OCI-LY1 (cell line): Measurements from ENCODE around the gene LYPD1.

Experiments used
- H2AFZ ChIP-seq: fragments of 200-600 bp; sonication (generic), shearing (Covaris generic); 2 replicates; pipeline ENCODE4 v1.6.0; 2014; ENCODE audit warnings: antibody characterized with exemption, mild to moderate bottlenecking, low read length
- H3F3A ChIP-seq: fragments of 200-600 bp; sonication (generic), shearing (Covaris generic); 2 replicates; pipeline ENCODE4 v1.6.0; 2014; ENCODE audit warnings: mild to moderate bottlenecking, antibody characterized with exemption, low read length, moderate library complexity; ENCODE audit not compliant: insufficient read depth
- H3K27ac ChIP-seq: fragments of 200-600 bp; sonication (generic); 2 replicates; pipeline ENCODE4 v1.5.1; 2014; ENCODE audit warnings: low read length, mixed run types, mild to moderate bottlenecking, low read depth; ENCODE audit not compliant: poor library complexity, severe bottlenecking
- H3K27me3 ChIP-seq: fragments of 200-600 bp; sonication (generic); 2 replicates; pipeline ENCODE4 v1.6.0; 2014; ENCODE audit warnings: antibody characterized with exemption, mild to moderate bottlenecking, low read length, moderate library complexity; ENCODE audit not compliant: insufficient read depth
- H3K36me3 ChIP-seq: fragments of 200-600 bp; sonication (generic); 2 replicates; pipeline ENCODE4 v1.6.1; 2014; ENCODE audit warnings: mild to moderate bottlenecking, antibody characterized with exemption, low read length, moderate library complexity, mixed read lengths; ENCODE audit not compliant: insufficient read depth
- H3K4me1 ChIP-seq: fragments of 200-600 bp; sonication (generic); 2 replicates; pipeline ENCODE4 v1.5.1; 2014; ENCODE audit warnings: mild to moderate bottlenecking, low read length, moderate library complexity; ENCODE audit not compliant: insufficient read depth, severe bottlenecking
- H3K4me2 ChIP-seq: fragments of 200-600 bp; sonication (generic), shearing (Covaris generic); 2 replicates; pipeline ENCODE4 v1.6.1; 2014; ENCODE audit warnings: low read length
- H3K4me3 ChIP-seq: fragments of 200-600 bp; sonication (generic); 2 replicates; pipeline ENCODE4 v1.5.1; 2014; ENCODE audit warnings: low read length, low read depth, mild to moderate bottlenecking, mixed read lengths; ENCODE audit not compliant: poor library complexity, severe bottlenecking
- H3K79me2 ChIP-seq: fragments of 200-600 bp; shearing (Covaris generic); 2 replicates; pipeline ENCODE4 v1.6.1; 2016; ENCODE audit warnings: mixed run types, low read length, mixed read lengths; ENCODE audit not compliant: insufficient read depth
- H3K9ac ChIP-seq: fragments of 200-600 bp; sonication (generic), shearing (Covaris generic); 2 replicates; pipeline ENCODE4 v1.6.1; 2014; ENCODE audit warnings: mild to moderate bottlenecking, low read length, mixed read lengths
- H3K9me2 ChIP-seq: fragments of 200-600 bp; sonication (generic), shearing (Covaris generic); 2 replicates; pipeline ENCODE4 v1.6.1; 2014; ENCODE audit warnings: low read depth, mild to moderate bottlenecking, low read length, mixed read lengths
- H3K9me3 ChIP-seq: fragments of 200-600 bp; shearing (Covaris generic); 2 replicates; pipeline ENCODE4 v1.6.1; 2014; ENCODE audit warnings: low read length, mixed read lengths
- H4K20me1 ChIP-seq: fragments of 200-600 bp; sonication (generic), shearing (Covaris generic); 2 replicates; pipeline ENCODE4 v1.6.0; 2016; ENCODE audit warnings: mild to moderate bottlenecking, low read length; ENCODE audit not compliant: insufficient read depth
- EZH2 ChIP-seq: fragments of 200-600 bp; sonication (generic), shearing (Covaris generic); IDR thresholded peaks from 2 replicates; pipeline ENCODE4 v1.8.0; 2017; ENCODE audit warnings: borderline replicate concordance, mixed run types, mild to moderate bottlenecking, antibody characterized with exemption, low read length, moderate library complexity, mixed read lengths
- TF ChIP-seq, protein P1 (sequence below): fragments of 200-600 bp; sonication (generic), shearing (Covaris generic); IDR thresholded peaks from 2 replicates; pipeline ENCODE4 v1.5.1; 2017; ENCODE audit warnings: mild to moderate bottlenecking, antibody characterized with exemption, low read length, moderate library complexity, mixed read lengths

The LYPD1 gene

DNA sequence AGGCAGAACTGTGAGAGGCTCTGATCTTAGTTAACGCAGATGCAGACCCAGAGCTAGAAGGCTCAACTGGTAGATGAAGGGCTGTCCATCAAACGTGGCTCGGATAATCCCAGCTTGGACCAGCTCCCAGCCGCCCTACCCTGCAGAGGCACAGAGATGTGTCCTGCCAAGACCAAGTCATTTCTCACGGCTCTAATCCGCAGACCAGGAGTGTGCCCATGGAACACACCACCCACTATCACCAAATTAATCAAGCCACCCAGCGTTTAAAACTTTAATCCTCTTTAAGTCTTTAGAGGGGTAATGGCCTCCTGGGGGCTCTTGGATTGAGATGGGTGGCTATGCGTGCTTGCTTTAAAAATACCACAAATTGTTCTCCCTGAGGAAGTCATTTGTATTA, 17.5 kb downstream of the LYPD1 start:
- Histone ChIP-seq H3K4me2 (no peak overlapping the region), H2AFZ (no peak overlapping the region), H3K27me3 (no peaks in the 10 kb centered on the region), H3K36me3 (no peaks in the 10 kb centered on the region), H3K27ac (no peak overlapping the region), H3K9ac (no peak overlapping the region), H3K4me1 (peaks cover 24% of the 10 kb centered on the region), H3K9me2 (no peaks in the 10 kb centered on the region), H3K9me3 (no peaks in the 10 kb centered on the region), H3K79me2 (no peaks in the 10 kb centered on the region), H3F3A (no peaks in the 10 kb centered on the region), H4K20me1 (no peaks in the 10 kb centered on the region), H3K4me3 (no peak overlapping the region)
- no peak for TF ChIP-seq EZH2
- TF ChIP-seq, protein P1, sequence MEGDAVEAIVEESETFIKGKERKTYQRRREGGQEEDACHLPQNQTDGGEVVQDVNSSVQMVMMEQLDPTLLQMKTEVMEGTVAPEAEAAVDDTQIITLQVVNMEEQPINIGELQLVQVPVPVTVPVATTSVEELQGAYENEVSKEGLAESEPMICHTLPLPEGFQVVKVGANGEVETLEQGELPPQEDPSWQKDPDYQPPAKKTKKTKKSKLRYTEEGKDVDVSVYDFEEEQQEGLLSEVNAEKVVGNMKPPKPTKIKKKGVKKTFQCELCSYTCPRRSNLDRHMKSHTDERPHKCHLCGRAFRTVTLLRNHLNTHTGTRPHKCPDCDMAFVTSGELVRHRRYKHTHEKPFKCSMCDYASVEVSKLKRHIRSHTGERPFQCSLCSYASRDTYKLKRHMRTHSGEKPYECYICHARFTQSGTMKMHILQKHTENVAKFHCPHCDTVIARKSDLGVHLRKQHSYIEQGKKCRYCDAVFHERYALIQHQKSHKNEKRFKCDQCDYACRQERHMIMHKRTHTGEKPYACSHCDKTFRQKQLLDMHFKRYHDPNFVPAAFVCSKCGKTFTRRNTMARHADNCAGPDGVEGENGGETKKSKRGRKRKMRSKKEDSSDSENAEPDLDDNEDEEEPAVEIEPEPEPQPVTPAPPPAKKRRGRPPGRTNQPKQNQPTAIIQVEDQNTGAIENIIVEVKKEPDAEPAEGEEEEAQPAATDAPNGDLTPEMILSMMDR = no peak

DNA sequence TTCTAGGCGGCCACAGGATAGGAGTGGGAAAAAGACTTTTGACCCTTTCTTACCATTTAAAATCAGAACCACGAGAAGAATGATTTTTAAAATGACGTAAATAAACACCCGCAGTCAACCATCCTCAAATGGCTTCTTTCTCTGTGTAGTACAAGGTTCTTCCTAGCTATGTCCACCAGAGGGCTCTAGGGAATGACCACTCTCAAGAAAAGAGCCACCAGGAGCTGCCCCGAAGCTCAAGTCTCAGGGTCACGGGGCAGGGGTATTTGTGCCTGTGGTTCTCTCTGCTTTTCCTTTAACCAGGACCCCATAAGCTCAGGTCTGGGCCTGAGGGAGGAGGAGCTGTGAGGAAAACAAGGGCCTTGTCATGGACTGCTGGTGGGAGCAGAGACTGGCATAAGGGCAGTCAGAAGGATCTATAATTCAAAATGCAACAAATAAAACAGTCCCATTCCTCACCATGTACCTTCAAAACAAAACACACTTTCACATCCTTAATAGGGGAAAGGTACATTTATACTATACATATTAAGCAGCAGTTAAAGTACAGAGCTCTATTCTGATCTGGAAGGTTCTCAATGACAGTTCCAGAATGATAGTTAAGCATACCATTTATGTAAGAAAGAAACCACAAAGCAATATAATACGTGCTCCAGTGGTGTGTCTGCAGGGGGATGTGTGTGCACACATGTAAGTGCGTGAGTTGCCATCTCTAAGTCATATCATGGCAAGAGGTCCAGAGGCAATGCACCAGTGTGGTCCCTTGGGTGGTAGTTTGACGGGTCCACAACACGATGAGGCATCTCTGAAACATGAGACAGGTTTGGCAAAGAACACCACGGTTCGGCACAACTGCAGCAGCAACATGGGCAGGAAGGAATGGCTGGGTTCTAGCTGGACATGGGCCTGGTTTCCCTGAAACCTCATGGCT, 18.6 kb downstream of the LYPD1 start:
- H3K36me3 ChIP-seq = no peaks in the 10 kb centered on the region
- peaks cover 35% of the 10 kb centered on the region for H3K4me1 ChIP-seq
- H3K79me2 ChIP-seq = no peaks in the 10 kb centered on the region
- no peaks in the 10 kb centered on the region for H4K20me1 ChIP-seq
- no peak overlapping the region for H3K4me2 ChIP-seq
- no peak overlapping the region for H2AFZ ChIP-seq
- H3K9me2 ChIP-seq = no peaks in the 10 kb centered on the region
- no peak overlapping the region for H3K4me3 ChIP-seq
- no peak overlapping the region for H3K27ac ChIP-seq
- no peaks in the 10 kb centered on the region for H3F3A ChIP-seq
- H3K9ac ChIP-seq = no peak overlapping the region
- TF ChIP-seq, protein P1 = no peak
- no peak for TF ChIP-seq EZH2
- no peaks in the 10 kb centered on the region for H3K9me3 ChIP-seq
- no peaks in the 10 kb centered on the region for H3K27me3 ChIP-seq

DNA sequence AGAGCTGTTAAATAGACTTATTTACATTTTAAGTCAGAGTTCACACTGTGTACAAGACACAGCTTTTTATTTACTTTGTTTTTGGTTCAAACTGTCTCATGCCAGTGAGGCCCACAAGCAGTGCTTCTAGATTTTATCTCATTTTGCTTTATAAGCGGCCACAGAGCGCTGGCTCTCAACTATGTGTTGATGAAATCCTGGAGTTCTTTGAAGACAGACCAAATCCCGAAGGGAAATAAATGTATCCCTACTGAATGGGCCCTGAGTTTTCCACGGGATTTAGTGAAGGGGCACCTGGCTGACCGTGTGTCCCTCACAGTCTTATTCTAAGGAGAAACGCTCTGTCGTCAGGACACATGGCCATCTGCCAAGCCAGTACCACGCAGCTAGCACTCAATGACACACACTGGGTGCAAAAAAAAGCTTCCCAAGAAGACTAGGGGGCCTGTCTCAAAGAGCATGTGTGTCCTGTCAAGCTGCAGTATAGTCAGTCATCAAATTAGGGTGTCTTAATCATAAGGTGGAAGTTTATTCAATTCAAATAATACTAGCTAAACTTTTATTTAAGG, 23.4 kb downstream of the LYPD1 start:
- TF ChIP-seq, protein P1 = no peak
- no peaks in the 10 kb centered on the region for H3K9me3 ChIP-seq
- peak overlapping the region; percentile 16 for H3K9ac ChIP-seq
- no peaks in the 10 kb centered on the region for H3K36me3 ChIP-seq
- no peaks in the 10 kb centered on the region for H3K9me2 ChIP-seq
- peak overlapping the region; percentile 41 for H3K4me3 ChIP-seq
- no peaks in the 10 kb centered on the region for H3K79me2 ChIP-seq
- no peaks in the 10 kb centered on the region for H4K20me1 ChIP-seq
- H2AFZ ChIP-seq = no peak overlapping the region
- H3F3A ChIP-seq = no peaks in the 10 kb centered on the region
- H3K4me1 ChIP-seq = peaks cover 83% of the 10 kb centered on the region
- peak overlapping the region; percentile 55 for H3K4me2 ChIP-seq
- H3K27me3 ChIP-seq = no peaks in the 10 kb centered on the region
- peak overlapping the region; percentile 95 for H3K27ac ChIP-seq
